ENCODE results near the gene IL19.

Gene IL19

DNA sequence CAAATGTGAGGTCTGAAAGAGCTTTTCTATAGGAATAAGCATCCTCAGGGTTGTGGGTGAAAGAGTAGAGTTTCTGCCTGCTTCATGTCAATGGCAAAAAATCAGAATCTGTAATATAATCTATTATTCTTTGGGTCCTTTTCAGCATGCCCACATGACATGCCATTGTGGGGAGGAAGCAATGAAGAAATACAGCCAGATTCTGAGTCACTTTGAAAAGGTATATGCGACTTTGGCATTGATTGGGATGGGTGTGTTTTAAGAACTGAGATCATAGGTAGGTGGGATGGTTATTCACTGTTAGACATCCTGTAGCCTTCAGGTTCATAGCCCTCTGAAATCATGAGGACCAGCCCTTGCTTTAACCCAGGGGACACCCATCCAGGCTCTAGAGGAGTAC lies 96.7 kb downstream of the IL19 start:
- no peak for DNase-seq

DNA sequence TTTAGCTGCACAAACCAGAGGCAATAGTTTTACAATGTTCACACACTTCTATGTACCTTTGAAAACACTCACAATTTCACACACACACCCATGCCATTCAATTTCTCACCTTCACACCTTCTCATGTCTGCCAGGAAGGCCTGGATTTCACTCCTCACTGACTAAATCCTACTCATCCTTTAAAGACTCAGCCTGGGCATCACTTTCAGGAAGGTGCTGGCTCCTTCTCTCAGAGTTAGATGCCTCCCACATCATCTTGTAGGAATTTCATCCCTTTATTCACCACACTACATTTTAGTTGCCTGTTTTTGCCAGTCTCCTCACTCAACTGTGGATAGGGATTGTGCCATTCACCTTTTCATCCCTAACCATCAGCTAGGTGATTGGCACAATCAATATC lies 97.1 kb downstream of the IL19 start:
- DNase-seq = no peak

DNA sequence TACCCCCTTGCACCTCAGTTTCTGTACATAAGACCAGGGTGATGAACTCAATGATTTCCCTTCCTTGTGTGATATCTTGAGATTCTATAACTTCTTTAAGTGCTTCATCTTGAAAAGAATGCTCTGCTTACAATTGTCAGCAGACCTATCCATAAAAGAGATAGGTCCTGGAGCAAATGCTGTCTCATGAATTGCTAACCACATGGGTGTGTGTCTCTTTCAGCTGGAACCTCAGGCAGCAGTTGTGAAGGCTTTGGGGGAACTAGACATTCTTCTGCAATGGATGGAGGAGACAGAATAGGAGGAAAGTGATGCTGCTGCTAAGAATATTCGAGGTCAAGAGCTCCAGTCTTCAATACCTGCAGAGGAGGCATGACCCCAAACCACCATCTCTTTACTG lies 97.7 kb downstream of the IL19 start:
- DNase-seq = no peak

DNA sequence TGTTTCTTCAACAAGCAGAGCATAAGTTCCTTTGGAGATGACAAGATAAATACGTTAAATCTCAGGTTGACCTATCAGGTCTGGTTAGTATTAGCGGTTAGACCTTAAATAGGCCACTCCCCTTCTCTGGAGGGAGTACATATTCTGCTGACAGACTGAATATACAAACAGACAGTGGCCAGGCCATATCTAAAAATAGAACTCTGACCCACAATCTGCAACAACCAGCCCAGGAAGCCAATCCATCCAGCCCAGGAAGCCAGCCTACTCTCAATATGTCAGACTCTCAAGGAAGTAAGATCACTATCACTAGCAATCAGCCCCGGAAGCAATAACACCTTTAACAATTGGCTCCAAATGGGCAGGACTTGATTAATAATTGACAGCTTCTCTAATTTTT lies 101.6 kb downstream of the IL19 start:
- DNase-seq = no peak

DNA sequence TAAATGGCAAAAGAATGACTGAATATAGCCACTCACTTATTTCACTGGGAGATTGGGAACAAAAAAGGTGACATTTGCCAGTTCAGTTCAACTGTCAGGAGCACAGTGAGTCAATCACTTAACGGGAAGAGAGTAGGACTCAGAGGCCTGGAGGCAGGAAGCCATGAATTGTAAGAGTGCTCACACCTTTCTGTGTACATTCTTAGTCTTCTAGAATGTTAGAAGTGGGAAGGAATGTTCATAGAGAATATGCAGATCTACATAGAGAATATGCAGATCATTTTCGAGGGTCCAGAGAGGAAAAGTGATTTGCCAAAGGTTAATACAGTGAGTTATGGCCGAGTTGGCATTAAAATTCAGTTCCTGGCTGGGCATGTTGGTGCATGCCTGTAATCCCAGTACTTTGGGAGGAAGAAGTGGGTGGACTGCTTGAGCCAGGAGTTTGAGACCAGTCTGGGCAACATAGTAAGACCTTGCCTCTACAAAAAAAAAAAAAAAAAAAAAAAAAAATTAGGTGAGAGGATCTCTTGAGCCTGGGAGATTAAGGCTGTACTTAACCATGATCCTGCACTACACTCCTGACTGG lies 103.1 kb downstream of the IL19 start:
- DNase-seq = no peak

DNA sequence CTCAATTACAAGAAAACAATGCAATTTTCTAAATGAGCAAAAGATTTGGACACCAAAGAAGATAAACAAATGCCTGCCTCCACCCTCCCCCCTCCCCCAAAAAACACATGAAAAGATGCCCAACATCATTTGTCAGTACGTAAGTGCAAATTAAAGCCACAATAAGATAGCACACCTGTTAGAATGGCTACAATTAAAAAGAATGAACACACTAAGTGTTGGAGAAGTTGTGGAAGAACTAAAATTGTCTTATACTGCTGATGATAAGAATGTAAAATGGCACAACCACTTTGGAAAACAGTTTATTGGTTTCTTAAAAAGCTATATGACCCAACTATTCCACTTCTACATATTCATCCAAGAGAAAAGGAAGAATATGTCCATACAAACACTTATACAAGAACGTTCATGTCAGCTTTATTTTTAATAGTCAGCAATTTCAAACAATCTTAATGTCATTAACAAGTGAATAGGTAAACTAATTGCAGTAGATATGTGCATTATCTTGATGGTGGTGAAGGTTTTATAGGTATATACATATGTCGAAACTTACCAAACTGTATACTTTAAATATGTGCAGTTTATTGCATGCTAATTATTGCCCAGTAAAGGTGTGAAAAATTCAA lies 105.3 kb downstream of the IL19 start:
- no peak for DNase-seq

DNA sequence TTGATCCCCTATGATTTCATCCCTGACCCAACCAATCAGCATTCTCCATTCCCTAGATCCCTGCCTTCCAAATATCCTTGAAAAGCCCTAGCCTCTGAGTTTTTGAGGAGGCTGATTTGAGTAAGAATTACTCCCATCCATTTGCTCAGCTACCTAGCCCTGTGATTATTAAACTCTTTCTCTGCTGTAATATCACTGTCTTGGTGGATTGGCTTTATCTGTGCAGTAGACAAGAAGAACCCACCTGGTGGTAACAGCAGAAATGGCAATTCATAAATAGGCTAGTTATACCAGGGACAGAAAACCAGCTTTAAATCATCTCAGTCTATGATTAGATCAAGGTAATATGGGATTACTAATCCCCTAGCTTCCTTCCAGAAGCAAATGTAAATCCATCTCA lies 107.9 kb downstream of the IL19 start:
- DNase-seq = no peak

DNA sequence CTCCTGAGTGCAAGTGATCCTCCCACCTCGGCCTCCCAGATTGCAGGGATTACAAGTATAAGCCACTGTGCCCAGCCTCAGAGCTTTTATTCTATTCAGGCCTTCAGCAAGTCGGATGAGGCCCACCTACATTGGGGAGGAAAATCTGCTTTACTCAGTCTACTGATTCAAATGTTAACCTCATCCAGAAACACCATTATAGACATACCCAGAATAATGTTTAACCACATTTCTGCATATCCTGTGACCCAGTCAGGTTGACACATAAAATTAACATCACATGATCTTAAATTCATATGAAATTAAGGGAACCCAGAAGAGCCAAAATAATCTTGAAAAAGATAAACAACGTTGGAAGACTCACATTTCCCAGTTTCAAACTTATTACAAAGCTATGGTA lies 109.7 kb downstream of the IL19 start:
- no peak for DNase-seq

DNA sequence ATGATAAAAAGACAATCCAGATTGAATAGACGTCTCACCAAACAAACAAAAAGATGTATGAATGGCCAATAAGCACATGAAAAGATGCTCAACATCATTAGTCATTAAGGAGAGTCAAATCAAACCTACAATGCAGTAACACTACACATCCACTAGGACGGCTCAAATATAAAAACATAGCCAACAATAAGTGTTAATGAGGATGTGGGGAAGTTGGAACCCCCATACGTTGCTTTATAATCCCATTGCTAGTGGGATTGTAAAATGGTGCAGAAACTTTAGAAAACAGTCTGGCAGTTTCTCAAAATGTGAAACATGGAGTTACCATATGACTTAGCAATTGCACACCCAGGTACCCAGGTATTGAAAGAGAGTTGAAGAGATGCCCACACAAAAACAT lies 112.0 kb downstream of the IL19 start:
- no peak for DNase-seq

DNA sequence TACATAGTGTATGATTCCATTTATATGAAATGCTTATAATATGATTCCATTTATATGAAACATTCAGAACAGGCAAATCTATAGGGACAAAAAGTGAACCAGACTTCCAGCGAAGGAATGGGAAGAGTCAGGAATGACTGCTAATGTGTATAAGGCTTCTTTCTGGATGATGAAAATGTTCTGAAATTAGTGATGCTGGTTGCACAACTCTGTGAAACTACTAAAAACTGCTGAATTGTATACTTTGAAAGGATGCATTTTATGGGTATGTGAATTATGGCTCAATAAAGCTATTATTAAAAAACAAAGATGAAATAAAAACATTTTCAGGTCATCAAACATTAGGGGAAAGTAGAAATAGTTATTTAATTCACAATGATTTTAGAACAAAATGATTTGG lies 112.6 kb downstream of the IL19 start:
- DNase-seq = no peak

DNA sequence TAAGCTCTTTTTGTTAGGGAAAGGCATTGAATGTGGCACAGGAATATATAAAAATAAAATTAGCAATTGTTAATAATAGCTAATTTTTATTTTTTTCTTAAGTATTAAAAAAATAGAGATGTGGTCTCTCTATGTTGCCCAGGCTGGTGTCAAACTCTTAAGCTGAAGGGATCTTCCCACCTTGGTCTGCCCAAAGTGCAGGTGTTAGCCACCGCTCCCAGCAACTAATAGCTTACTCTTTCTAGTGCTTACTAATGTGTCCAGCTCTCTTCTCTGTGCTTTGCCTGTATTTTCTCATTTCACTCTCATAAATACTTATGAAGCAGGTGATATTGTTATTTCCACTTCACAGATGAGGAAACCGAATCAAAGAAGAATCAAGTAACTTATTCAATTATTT lies 113.3 kb downstream of the IL19 start:
- no peak for DNase-seq

DNA sequence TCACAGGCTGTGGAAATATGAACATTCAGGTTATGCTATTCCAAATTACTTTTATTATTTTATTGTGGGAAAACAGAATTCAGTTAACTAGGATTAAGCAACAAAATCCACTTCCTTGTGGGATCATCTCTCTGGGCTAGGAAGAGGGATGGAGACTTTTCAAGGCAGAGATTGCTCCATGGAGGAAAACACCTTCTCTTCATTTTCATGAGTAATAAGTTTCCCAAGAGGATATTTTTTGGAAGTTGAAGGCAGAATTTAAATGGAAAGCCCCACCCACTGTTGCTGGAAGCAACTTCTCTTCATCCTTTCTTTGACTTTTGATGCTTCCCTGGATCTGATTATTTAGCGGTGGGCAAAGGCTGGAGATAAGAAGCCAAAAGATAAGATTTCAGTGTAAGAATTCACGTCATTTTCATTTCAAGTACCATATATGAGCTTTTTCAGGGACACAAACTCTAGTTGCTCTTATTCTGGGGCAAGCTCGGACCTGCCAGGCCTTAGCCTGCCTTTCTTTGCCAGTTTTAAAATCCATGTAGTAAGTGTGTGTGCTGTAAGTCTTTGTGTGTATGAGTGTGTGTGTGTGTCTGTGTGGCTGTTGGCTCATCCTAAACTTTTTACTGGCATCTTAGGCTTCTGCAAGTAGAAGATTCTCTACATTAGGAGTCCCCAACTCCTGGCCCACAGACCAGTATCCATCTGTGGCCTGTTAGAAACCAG lies 114.9 kb downstream of the IL19 start:
- DNase-seq = peak; percentile 24

DNA sequence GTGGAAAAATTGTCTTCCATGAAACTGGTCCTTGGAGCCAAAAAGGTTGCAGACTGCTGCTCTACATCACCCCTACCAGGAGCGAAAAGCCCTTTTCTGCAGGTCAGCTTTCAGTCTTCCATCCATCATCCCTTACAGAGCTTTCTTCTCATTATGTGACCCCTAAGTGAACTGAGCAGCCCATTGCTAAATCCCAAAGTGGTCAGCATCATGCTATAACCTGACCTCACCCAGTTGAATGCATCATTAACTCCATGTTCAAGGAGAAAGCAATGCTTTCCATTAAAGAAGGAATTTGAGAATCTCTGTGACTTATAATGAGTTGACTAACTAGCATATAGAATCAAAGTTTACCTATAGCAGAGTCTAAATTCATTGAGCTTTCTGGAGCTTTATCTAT lies 116.3 kb downstream of the IL19 start:
- DNase-seq = no peak

DNA sequence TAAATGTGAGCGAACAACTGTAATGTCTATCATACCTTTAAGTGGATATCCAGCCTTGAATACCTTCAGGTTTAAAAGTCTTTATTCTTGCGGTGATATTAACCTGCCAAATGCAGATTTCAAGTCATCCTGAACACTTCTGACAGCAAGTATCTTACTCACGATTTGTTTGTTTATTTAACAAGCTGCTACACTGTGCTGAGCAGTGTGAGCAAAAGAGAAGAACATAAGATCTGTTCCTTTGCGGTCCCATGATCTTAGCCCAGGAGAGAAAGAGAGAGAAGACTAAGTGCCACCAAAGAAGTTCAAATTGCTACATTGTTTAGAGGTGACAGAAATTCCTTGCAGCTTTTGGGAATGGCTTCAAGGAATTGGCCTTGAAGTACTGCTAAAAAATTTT lies 117.1 kb downstream of the IL19 start:
- peak; percentile 63 for DNase-seq

DNA sequence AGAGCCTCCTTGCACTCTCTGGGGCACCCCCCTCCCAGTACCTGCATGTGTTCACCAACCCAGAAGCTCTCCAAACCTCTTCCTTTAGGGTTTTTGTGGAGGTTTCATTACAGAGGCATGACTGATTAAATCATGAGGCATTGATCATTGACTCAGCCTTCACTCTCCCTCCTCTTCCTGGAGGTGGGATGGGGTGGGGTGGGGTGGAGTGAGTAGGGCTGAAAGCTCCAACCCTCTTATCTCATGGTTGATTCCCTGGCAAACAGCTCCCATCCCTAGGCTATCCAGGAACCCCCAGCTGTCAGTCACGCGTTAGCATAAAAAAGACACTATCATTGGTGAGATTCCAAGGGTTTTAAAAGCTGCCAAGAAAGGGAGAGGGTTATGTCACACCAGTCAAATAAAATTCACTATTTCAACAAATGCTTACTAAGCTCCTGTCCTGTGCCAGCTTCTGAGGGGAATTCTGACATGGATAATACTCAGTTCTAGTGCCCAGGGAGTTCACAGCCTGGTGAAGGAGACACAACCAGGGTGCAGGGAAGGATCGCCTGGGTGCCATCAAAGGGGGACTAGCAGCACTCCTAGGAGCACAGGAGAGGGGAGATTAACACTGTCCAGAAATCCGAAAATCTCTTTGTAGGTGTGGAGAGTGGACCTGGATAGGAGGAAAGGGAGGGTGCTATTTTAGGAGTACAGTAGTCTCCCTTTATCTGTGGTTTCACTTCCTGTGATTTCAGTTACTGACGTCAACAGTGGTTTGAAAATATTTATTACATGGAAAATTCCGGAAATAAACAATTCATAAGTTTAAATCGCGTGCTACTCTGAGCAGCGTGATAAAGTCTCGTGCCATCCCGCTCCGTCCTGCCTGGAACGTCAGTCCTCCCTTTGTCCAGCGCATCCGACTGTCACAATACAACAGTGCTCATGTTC lies 119.8 kb downstream of the IL19 start:
- DNase-seq = no peak

DNA sequence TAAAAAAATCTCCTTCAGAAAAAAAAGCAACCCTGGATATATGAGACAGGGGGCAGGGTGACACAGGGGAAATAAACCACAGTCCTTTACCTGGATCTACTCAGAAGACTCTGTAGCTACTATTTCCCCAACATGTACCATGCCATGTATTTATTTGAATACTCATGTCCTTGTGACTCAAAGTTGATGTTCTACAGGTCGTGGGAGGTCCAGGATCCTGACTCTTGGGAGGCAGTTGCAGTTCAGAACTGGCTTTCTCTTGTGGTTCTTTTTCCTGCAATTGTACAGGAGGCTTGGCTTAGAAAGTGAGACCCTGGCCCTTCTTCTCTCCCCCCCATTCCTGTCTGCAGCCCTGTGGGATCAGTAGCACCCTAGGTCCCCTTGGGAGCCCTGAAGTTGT lies 120.8 kb downstream of the IL19 start:
- no peak for DNase-seq
